ENCODE results near the gene FANCI. TPM values are rescaled to one million over a fixed set of nuclear protein-coding genes. Genes with fewer than 3 reads are reported as not detected.

The FANCI gene
- total RNA-seq, 1 donor from 2014 or later: 7.8 TPM

DNA sequence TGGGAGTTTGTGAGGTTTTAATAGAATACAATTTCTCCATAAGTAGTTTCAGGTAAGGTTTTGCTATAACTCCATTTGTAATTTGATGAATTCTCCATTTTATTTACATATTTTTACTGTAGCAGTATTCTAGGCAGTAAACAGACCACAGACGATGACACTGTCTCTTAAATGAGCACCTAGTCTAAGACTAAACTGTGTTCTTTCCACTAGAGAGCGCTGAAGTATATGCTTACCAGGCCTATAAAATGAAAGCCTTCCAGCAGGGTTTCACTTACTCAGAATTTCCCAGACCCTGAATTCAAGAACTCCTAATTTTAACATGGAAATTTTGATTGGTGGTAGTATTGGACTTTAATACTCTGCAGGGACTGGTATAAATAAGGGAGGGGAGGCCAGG is 49.2 kb downstream of the FANCI start:
- Histone ChIP-seq H3K27me3 (ENCODE audit: low read depth) (no peaks in the 10 kb centered on the region), H3K4me3 (no peak overlapping the region), H3K9me3 (no peaks in the 10 kb centered on the region), H3K4me1 (no peaks in the 10 kb centered on the region), H3K27ac (no peak overlapping the region), H3K36me3 (peaks cover 8% of the 10 kb centered on the region)
- TF ChIP-seq, protein P1, sequence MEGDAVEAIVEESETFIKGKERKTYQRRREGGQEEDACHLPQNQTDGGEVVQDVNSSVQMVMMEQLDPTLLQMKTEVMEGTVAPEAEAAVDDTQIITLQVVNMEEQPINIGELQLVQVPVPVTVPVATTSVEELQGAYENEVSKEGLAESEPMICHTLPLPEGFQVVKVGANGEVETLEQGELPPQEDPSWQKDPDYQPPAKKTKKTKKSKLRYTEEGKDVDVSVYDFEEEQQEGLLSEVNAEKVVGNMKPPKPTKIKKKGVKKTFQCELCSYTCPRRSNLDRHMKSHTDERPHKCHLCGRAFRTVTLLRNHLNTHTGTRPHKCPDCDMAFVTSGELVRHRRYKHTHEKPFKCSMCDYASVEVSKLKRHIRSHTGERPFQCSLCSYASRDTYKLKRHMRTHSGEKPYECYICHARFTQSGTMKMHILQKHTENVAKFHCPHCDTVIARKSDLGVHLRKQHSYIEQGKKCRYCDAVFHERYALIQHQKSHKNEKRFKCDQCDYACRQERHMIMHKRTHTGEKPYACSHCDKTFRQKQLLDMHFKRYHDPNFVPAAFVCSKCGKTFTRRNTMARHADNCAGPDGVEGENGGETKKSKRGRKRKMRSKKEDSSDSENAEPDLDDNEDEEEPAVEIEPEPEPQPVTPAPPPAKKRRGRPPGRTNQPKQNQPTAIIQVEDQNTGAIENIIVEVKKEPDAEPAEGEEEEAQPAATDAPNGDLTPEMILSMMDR (IDR thresholded peaks at IDR 0.05): no peak
- intact Hi-C loops (cut with DNase I): no loop called here
- ATAC-seq (no peak), DNase-seq (no peak)

DNA sequence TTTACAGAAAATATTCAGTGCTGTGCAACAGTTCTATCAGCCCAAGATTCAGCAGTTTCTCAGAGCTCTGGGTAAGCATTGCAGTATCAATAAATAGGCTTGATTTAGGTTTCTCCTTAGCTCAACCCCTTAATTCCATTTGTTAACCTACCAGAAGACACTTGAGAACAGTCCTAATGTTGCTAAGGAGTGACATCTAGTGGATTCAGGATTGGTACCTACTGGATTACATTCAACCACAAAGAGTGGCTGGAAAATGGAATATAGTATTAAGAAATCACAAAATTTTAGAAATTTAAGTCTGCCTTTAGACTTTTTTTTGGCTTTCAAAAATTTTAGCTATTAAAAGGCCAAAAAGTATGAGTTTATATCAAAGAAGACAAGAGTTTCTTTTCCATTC is 56.1 kb downstream of the FANCI start:
- intact Hi-C loops (cut with DNase I): no loop called here
- Histone ChIP-seq H3K27ac (no peak overlapping the region), H3K27me3 (ENCODE audit: low read depth) (no peaks in the 10 kb centered on the region), H3K9me3 (no peaks in the 10 kb centered on the region), H3K4me1 (no peaks in the 10 kb centered on the region), H3K36me3 (no peaks in the 10 kb centered on the region), H3K4me3 (no peak overlapping the region)
- DNase-seq (no peak), ATAC-seq (peak in 1 of 2 donors; percentile 55)
- TF ChIP-seq, protein P1 (IDR thresholded peaks at IDR 0.05): peak; percentile 31

DNA sequence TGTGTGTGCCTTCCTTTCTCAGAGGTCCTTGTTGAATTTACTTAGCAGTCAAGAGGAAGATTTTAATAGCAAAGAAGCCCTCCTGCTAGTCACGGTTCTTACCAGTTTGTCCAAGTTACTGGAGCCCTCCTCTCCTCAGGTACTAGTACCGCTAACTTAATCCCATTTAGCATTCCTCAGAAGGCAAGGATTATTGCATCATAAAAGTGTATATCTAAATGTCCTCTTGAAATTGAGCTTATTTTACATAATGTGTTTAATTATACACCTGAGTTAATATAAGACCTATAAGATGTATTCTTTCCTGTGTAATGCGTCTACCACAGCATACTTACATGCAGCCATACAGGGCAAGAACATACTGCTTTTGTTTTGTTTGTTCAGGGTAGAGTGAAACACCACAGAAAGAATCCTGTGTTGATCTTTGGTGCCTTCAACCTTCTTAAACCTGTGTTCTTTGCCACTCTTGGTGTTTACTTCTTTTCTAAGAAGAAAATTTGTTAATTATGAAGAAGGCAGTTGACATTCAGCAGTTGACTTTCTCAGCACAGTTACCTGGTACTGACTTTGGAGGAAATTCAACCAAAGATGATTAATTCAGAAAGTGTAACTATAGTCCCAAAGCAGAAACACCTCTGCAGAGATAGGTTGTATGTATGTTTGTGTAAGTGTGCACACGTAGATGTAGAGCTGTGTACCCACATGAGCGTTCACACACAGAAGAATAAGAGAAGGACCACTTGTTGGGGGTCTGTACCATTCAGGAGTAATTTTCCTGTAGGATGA is 57.7 kb downstream of the FANCI start:
- ATAC-seq (no peak), DNase-seq (no peak)
- Histone ChIP-seq H3K9me3 (no peaks in the 10 kb centered on the region), H3K4me3 (no peak overlapping the region), H3K27me3 (ENCODE audit: low read depth) (no peaks in the 10 kb centered on the region), H3K36me3 (no peaks in the 10 kb centered on the region), H3K4me1 (no peaks in the 10 kb centered on the region), H3K27ac (no peak overlapping the region)
- TF ChIP-seq, protein P1 (IDR thresholded peaks at IDR 0.05): no peak
- intact Hi-C loops (cut with DNase I): no loop called here

DNA sequence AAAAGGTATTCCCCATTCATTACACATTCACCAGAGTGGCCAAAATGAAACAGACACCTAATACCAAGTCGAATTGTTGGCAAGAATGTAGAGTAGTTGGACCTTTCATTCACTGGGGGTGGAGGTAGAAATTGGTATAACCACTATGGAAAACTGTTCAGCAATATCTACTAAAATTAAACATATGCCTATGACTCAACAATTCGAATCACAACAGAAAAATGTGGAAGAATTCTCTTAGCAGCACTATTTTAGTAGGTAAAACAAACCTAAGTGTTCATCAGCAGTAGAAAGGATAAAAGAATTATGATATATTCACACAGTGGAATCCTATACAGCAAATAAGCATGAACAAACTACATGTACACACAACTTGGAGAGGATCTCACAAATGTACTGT is 60.2 kb downstream of the FANCI start:
- Histone ChIP-seq H3K9me3 (no peaks in the 10 kb centered on the region), H3K27me3 (ENCODE audit: low read depth) (no peaks in the 10 kb centered on the region), H3K27ac (no peak overlapping the region), H3K36me3 (no peaks in the 10 kb centered on the region), H3K4me1 (no peaks in the 10 kb centered on the region), H3K4me3 (no peak overlapping the region)
- ATAC-seq (no peak), DNase-seq (no peak)
- TF ChIP-seq, protein P1 (IDR thresholded peaks at IDR 0.05): no peak
- intact Hi-C loops (cut with DNase I): no loop called here

DNA sequence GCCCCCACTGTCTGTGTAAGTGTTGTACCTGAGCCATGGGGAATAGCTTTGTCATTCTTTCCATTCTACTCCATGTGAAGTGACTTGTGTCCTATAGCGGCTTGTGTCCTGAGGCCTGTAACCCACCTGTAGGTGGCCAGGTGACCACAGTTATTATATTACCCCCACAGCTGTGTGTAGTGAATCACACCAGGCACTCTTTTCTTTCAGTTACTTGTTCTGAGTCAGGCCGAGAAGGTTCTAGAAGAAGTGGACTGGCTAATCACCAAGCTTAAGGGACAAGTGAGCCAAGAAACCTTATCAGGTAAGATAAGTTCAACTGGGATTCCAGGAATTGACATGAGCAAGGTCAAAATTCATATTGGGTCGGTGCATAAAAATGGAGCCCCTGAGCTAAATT is 61.6 kb downstream of the FANCI start:
- intact Hi-C loops (cut with DNase I): no loop called here
- no peak for ATAC-seq

More for the DNA sequence above, 61.6 kb downstream of the FANCI start:
- Histone ChIP-seq H3K36me3 (no peaks in the 10 kb centered on the region), H3K27me3 (ENCODE audit: low read depth) (no peaks in the 10 kb centered on the region), H3K4me1 (no peaks in the 10 kb centered on the region), H3K27ac (no peak overlapping the region), H3K9me3 (no peaks in the 10 kb centered on the region), H3K4me3 (no peak overlapping the region)
- TF ChIP-seq, protein P1 (IDR thresholded peaks at IDR 0.05): no peak
- no peak for DNase-seq

All from lower lobe of right lung (tissue), 2 donors.